HG02981 (cell line): ENCODE data around the gene DGKQ.

ENCODE experiments used
- ATAC-seq: cut with Tn5 transposase; IDR thresholded peaks from one replicate; pipeline ENCODE4 v1.9.1; 2021; ENCODE audit warnings: mild to moderate bottlenecking, moderate library complexity; ENCODE audit not compliant: unreplicated experiment

The DGKQ gene

DNA sequence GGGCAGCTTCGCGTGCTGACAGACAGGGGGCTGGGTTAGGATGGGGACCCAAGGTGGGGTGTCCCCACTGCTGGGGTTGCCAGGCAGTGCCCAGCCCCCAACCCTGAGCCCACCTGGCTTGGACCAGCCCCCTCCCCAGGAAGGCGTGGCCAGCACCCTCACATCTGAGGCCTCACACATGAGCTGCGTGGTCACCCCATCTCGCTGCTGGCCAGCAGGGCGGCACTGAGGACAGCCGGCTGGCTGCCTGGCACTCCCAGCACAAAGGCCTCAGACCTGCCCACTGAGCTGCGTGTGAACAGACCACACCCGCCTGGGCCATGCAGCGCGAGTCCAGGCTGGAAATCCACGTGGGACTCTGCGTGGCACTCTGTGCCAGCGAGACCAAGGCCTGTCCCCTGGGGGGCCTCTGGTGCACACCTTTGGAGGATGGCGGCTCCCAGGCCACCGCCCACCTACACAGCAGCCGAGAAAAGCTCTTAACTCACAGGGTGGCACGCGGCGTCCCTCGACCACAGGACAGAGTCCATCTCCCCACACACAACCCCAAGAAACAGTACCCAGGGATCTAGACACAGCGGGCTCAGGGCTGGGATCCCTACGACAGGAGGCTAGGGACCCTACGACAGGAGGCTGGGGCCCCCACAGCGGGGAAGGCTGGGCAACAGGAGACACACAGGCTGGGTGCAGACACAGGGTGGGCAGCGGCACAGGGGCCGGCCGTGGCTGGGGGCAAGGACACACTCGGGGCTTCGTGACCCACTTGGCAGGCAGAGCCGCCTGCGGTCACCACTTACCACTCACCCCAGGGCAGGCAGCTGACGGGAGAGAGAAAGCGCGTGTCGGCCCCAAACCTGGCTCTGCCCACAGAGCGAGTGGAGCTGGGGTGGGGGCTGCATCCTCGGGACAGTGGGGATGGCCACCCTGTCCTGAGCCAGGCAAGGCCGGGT lies 9.8 kb downstream of the DGKQ start:
- ATAC-seq = no peak

DNA sequence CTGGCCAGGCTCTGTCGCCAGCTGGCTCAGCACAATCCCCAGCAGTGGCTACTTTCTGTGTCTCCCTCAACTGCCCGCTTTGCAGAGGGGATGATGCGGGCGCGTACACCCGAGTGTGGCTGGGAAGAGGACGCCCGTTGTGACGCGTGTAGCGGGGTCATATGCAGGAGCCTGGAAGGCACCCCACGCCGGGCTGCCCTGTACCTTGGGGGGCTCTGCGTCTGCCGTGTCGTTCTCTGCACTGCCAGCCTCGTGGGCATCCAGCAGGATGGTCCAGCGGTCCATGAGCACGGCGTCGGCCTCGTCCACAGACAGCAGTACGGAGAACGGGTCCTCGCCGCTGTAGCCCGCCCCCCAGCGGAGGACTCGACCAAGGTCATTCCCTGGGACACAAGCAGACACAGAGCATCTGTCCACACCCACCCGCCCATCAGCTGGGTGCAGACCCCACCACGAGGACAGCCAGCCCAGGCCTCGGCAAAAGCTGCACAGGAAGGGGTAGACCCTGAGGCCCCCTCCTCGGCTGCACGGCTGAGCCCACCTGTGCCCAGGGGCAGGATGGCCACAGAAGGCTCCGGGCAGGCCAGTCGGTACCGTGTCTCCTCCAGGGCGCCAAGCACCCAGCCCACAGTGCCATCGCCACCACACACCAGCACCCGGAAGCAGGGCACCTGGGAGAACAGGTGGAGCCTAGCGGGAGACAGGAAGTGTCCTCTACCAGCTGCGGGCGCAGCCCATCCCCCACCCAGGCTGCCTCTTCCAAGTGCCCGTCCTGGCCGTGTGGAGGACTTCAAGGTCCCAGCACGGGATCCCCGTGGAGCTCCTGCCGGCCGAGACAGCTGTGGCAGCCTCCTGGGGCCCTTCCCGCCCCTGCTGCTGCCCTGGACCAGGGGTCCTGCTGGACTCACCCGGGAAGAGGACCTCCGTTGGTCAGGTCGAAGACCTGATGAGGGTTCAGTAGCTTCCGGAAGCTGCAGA lies 10.8 kb downstream of the DGKQ start:
- ATAC-seq = no peak

DNA sequence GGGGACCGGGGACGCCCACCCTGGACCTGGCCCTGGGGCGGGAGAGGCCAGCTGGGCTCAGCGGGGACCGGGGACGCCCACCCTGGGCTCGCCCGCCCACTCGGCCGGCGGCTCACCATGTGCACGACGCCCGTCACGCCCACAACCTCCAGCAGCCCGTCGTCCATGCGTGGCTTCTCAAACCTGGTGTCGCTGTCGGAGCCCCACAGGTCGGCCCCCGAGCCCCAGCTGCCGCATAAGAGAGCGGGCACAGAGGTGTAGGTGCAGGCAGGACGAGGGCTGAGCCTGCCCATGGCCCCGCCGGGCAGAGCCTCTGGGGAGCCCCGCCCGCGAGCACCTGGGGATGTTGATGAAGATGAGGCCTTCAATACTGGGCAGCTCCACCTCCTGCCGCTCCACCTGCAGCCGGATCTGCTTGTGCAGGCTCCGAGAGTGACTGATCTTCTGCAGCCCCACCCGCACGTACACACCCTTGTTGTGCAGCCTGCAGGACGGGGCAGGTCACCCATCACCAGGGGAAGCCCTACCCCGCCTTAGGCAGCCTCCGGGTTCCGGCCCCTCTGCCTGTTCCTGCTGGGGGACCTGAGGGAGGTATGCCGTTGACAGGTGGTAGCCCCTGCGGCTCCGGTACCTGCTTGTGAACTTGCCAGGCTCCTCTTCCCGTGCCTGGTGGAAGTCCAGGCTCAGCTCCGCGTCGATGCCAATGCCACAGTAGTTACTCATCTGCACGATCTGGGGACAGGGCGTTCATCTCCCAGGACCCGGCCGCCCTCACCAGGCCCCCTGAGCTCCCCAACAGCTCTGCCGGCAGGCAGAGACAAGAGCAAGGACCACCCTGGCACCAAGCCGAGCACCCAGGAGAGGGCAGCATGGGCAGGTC lies 11.8 kb downstream of the DGKQ start:
- ATAC-seq = no peak

DNA sequence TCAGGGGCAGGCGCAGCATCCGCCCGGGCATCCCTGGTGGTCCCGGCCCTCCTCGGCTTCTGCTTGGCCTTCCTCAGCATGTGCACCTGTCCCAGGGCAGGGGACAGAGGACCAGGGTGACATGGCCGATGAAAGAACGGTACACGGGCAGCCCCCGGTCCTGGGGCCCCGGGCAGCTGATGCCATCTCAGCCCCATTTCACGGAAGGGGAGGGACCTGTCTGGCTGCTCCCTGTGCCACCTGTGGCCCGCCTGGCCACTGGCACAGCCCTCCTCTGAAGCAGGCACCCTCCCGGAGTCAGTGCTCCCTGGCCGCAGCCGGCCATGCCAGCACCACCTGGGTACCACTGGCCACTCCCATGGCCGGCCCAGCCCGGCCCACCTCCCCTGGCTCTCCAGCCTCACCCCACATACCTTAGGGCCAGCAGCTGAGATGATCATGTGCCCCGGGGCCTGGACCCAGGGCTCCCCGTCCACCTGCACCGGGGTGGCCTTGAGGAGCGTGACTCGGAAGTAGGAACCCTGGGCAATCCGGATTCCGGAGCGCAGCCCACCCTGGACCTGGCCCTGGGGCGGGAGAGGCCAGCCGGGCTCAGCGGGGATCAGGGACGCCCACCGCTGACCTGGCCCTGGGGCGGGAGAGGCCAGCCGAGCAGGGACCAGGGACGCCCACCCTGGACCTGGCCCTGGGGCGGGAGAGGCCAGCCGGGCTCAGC lies 12.6 kb downstream of the DGKQ start:
- ATAC-seq = no peak

DNA sequence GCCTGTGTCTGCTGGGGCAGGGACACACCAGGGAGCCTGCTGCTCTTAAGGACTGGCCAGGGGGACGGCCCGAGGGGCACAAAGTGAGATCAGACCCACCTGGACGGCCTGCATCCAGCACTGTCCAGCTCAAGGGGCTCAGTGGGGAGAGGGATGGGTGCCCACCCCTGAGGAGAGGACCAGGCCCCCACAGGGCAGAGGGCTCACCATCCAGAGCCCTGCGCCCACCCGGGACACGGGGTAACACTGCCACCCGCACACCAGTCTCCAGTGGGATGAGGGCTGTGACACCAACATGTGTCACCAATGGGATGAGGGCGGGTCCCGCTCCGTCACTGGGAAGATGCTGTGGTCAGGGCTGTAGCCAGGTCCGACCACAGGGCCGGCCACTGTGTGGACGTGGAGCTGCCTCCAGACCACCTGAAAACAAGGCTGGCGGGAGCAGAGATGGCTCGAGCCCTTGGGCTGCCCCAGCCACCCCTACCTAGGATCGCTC lies 13.2 kb downstream of the DGKQ start:
- ATAC-seq = no peak

DNA sequence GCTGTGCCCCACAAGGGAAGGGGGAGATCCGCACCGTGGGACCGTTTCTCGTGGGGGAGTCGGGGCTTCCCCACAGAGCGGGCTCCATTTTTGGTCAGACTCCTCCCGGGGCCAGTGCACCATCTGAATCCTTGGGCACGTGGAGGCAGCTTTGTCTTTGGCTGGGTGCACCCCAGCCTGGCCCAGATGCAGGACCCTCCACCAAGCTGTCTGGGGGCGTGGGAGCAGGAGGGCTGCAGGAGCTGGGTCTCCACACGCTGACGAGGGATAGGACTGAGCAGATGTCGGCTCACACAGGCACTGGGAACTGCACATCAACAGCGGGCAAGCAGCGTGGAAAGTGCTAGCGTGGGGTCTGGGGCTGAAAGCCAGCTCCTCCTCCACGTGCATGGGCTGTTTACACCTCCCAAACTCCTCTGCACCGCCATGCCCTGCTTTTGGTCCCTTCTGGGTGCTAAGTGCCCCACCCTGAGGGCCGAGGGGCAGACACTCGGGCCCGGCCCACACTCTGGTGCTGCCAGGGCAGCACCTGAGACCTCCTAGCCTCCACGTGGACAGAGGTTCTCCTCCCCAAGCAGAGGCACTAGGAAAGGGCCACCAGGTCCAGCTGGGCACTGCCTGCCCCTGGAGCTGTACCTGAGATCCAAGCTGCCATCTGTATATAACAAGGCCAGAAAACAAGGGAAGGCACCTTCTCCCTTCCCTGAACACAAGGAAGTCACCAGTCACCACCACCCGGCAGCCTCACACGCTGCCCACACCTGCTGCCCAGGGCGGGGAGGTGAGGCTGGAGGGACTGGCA lies 13.8 kb downstream of the DGKQ start:
- ATAC-seq = no peak

DNA sequence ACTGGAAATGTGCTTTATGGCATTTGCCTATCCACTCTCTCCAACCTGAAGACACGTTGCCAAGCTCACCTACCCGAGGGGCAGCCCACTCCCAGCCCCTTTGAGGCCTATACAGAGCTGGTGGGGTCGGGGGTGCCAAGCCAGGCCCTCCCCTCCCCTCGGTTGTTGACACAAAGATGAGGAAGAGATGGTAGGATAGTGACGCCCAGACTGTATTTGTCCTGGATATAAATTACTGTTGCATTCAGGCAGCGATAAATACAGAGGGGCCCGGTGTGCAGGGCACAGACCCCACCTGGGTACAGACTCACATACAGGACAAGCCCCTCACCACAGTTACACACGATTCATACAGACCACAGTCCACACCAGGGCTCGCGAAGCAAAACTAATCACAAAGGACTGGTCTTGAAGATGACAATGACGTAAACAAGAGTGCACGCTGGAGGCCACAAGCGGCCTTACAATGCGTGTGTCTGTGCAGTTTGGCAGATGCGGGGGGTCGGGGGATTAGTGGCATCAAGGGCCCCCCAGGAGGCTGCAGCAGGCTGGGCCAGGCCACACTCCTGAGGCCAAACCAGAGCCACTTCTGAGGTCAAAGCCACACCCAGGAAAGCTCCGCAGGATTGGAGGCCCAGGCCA lies 14.6 kb downstream of the DGKQ start:
- no peak for ATAC-seq

DNA sequence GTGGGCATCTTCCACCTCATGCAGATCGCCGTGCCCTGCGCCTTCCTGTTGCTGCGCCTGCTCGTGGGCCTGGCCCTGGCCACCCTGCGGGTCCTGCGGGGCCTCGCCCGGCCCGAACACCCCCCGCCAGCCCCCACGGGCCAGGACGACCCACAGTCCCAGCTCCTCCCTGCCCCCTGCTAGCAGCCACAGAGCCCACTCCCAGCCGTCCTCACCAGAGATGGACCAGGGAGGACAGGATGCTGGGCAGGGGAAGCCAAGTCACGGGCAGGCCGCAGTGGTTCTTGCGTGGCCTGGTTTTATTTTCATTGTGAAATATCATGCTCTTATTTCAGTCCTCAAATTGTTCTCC lies 15.1 kb downstream of the DGKQ start:
- ATAC-seq = no peak

DNA sequence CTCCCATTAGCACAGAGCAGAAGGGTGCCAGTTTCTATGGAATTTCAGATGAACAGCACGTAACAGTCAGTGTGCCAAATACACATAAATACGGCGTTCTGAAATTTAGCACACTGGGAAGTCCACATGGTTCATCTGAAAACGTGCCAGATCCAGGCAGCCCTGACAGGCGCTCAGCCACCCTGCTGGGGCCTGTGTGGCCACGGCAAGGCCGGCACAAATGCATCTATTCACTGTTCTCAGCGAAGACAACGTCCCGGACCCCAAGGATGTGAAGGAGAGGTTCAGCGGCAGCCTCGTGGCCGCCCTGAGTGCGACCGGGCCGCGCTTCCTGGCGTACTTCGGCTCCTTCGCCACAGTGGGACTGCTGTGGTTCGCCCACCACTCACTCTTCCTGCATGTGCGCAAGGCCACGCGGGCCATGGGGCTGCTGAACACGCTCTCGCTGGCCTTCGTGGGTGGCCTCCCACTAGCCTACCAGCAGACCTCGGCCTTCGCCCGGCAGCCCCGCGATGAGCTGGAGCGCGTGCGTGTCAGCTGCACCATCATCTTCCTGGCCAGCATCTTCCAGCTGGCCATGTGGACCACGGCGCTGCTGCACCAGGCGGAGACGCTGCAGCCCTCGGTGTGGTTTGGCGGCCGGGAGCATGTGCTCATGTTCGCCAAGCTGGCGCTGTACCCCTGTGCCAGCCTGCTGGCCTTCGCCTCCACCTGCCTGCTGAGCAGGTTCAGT lies 15.6 kb downstream of the DGKQ start:
- ATAC-seq = no peak

DNA sequence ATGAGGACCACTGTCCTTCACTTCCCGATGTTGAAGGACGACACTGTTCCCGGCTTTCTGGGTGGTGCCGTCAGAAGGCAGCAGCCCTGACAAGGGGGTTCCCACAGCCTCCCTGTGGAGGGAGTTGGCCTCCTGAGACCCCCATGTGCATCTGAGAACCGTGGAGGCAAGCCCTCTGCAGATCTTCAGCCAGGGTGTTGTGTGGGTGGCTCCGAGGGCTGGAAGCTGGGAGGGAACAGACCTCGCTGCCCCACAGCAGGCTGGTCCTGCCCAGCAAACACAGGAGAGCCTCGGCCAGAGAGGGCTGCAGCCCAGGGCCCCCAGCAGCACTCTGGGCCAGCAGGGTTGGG lies 16.2 kb downstream of the DGKQ start:
- ATAC-seq = no peak

DNA sequence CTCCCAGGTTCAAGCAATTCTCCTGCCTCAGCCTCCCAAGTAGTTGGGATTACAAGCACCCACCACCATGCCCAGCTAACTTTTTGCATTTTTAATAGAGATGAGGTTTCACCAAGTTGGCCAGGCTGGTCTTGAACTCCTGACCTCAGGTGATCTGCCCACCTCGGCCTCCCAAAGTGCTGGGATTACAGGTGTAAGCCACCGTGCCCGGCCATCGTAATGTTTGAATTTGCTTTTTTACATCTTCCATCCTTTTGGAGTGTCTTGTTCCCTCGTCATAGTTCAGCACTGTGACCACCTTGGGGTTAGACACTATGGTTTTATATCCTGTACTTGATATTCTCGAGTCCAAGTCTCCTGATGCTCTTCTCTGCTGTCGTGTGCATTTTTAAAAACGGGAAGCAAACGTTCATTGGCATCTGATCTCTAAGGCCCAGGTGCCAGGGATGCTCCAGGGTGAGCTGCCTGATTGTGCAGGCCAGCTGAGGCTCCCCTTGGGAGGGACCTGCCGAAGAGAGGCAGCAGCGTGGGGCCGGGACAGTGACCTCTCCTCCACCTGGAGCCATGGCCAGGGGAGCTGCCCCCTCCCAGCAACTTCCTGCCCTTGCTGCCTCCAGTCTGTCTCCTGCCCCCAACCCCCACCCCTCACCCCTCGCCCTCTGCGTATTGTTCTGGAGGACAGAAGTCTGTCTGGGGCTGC lies 16.7 kb downstream of the DGKQ start:
- ATAC-seq = no peak

DNA sequence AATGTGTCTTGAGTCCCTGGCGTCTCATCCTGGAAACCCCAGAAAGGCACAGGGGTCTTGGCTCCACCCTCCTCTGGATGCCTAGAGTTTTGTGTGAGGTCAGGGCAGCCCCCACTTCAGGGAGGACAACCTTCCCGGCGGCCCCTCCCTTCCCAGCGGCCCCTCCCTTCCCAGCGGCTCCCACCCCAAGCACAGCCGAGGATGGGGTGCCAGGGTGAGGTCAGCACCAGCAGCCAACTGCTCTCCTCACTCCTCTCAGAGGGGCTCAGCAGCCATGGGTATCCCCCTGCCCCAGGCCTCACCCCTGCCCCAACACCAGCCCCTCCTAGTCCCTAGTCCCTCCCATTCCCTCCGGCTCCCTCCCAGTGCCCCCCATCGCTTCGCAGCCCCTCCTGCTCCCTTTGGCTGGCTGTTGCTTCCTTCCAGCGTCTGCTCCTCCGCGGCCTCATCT lies 17.4 kb downstream of the DGKQ start:
- no peak for ATAC-seq

DNA sequence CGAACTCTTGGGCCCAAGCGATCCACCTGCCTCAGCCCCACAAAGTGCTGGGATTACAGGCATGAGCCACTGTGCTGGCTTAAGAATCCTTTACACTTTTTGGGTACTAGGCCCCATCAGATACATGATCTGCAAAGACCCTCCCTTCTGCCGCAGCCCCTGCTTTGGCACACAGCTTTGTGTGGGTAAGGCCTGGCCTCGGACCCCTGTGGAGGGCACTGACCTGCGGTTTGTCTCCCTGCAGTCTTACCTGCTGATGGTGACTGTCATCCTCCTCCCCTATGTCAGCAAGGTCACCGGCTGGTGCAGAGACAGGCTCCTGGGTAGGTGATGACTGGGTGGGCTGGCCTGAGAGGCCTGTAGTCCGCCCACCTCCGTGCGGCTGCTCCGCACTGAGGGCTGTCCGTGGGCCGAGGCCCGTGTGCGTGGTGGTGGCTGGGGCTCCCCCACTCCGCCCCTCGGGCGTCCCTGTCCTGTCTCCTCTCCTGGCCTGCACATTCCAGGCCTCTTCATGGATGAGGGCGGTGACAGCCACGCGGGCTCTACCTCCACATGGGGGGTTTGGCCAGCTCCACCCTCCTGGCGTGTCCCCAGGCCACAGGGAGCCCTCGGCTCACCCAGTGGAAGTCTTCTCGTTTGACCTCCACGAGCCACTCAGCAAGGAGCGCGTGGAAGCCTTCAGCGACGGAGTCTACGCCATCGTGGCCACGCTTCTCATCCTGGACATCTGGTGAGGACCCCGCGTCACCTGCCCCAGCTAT lies 18.0 kb downstream of the DGKQ start:
- ATAC-seq = no peak

DNA sequence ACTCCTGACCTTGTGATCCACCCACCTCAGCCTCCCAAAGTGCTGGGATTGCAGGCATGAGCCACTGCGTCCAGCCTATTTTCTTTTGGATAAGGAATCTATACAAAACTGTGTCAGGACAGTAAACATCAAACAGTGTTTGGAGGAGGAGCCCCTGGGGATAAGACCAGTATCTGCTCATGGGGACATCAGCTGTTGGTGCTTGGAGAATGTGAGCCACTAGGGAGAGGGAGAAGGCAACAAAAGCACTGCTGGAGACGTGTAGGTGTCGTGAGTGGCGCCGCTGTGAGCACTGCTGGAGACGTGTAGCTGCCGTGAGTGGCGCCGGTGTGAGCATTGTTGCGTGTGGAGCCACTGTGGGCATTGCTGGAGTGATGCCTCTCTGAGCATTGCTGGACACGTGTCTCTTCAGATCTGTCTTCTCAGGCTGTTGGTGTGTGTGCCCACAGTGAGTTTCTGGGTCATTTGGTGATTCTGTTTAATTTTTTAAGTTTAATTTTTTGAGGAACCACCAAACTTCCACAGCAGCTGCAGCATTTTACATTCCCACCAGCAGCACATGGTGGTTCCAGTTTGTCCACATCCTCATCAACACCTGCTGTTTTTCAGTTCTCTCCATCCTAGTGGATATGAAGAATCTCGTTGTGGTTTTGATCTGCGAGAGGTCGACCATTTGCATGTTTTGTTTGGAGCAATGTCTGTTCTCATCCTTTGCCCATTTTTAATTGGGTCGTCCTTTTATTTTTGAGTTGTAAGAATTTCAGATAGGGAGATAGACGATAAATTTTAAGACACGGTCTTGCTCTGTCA lies 19.0 kb downstream of the DGKQ start:
- no peak for ATAC-seq

DNA sequence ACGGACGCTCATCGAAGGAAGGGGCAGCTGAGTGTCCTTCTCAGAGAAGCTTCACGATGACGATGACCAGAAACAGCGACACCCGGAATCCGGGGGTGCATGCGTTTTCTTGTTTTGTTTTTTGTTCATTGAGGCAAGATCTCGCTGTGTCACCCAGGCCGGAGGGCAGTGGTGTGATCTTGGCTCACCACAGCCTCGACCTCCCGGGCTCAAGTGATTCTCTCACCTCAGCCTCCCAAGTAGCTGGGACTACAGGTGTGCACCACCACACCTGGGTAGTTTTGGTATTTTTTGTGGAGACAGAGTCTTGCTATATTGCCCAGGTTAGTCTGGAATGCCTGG lies 19.8 kb downstream of the DGKQ start:
- ATAC-seq = no peak
